Measurements from ENCODE around the gene LAMTOR1.

LAMTOR1 gene

GRCh38 chr11:72048766-72049460 is 54.2 kb downstream of the LAMTOR1 start:
- no peak for TF ChIP-seq CTCF (IDR thresholded peaks at IDR 0.05; ENCODE audit: low read depth, low read length, missing control alignments)
- no peak for DNase-seq (ENCODE audit: low read depth)
- H3K4me3 ChIP-seq (ENCODE audit: low read depth, low read length) = no peak overlapping the region
- in situ Hi-C loops (cut with HindIII; ENCODE audit: low sequenced_read_pairs) = no loop called here
